Activated CD4-positive, alpha-beta T cell treated with anti-CD3 and anti-CD28 coated beads for 36 hours (primary cell): ENCODE data around the gene NME7. TPM values are rescaled to one million over a fixed set of nuclear protein-coding genes. Genes with fewer than 3 reads are reported as not detected.
A peak's percentile ranks its signal among the peaks of the same experiment; 100 is the strongest.
"Not testable (repeated sequence)": the region's sequence is repeated elsewhere in the genome, so short reads cannot be mapped to it uniquely, and the experiment has no call there.

Source experiments
- ATAC-seq: fragments of 200-7000 bp; cut with Tn5 transposase; one replicate; pipeline ENCODE4 v1.10.0; 2021; ENCODE audit warnings: mild to moderate bottlenecking, moderate library complexity
- CTCF ChIA-PET: fragments of 350-600 bp; sonication (Branson Sonifier 250); formaldehyde crosslinking; loops from one replicate; lab custom pipeline; 2021; ENCODE audit warnings: antibody characterized with exemption; lab: Charles Lee
- POLR2A ChIA-PET: fragments of 350-600 bp; sonication (Branson Sonifier 250); formaldehyde crosslinking; loops from one replicate; lab custom pipeline; 2021; ENCODE audit warnings: antibody characterized with exemption, inconsistent platforms; lab: Charles Lee
- DNase-seq: peaks from one replicate; pipeline ENCODE4 v3.0.0-alpha.2; 2020
- H3K27ac Mint-ChIP-seq: one replicate; pipeline ENCODE4 v1.8.0; 2021; ENCODE audit warnings: mixed read lengths
- H3K27me3 Mint-ChIP-seq: one replicate; pipeline ENCODE4 v1.8.0; 2021; ENCODE audit warnings: mixed read lengths
- H3K36me3 Mint-ChIP-seq: one replicate; pipeline ENCODE4 v1.8.0; 2021; ENCODE audit warnings: low read depth, mixed read lengths
- H3K4me1 Mint-ChIP-seq: one replicate; pipeline ENCODE4 v1.8.0; 2021; ENCODE audit warnings: mixed read lengths
- H3K4me3 Mint-ChIP-seq: one replicate; pipeline ENCODE4 v1.8.0; 2021; ENCODE audit warnings: mild to moderate bottlenecking, moderate library complexity, mixed read lengths
- H3K9me3 Mint-ChIP-seq: one replicate; pipeline ENCODE4 v1.8.0; 2021; ENCODE audit warnings: low read depth, mixed read lengths
- intact Hi-C, 2 experiments: fragments of 100-400 bp; cut with DNase I in 1 of 2; cut with micrococcal nuclease in 1 of 2; formaldehyde crosslinking; loops; one replicate each; pipeline versions ENCODE4 v1.14.2 to v1.15.1; 2022 to 2024; cut with DNase I, micrococcal nuclease
- total RNA-seq, 2 experiments: library from RNA; stranded (reverse); gene quantifications; one replicate each; pipeline ENCODE4 v1.2.3, GENCODE V29; 2021

NME7 gene
- total RNA-seq, 2 experiments from 2014 or later, result 11.6 to 15.3 TPM

GRCh38 chr1:169342096-169342495 lies 25.5 kb downstream of the NME7 start:
- H3K27me3 Mint-ChIP-seq, DNase-seq, POLR2A ChIA-PET, H3K27ac Mint-ChIP-seq, H3K36me3 Mint-ChIP-seq, H3K4me3 Mint-ChIP-seq, H3K9me3 Mint-ChIP-seq, CTCF ChIA-PET, ATAC-seq, intact Hi-C loops: not testable (repeated sequence)
- peaks cover 16% of the 10 kb centered on the region for H3K4me1 Mint-ChIP-seq

GRCh38 chr1:169340882-169341281 lies 26.7 kb downstream of the NME7 start:
- Mint-ChIP-seq H3K27ac (no peak overlapping the region), H3K4me1 (peaks cover 16% of the 10 kb centered on the region), H3K36me3 (peaks cover 10% of the 10 kb centered on the region), H3K4me3 (no peak overlapping the region), H3K27me3 (no peaks in the 10 kb centered on the region), H3K9me3 (peaks cover 12% of the 10 kb centered on the region)
- CTCF ChIA-PET, result no interaction called here
- POLR2A ChIA-PET, result interaction anchor here (0.6 kb wide), 1 partner anchor 453 kb away, joined by 3 read pairs; no protein-coding TSS in a partner anchor
- ATAC-seq (no peak), DNase-seq (no peak)
- intact Hi-C loops, result no loop called here

- DNase-seq, result no peak
- ATAC-seq, result no peak
- CTCF ChIA-PET, result interaction anchor here (1.0 to 1.9 kb wide), 3 partner anchors 13 to 736 kb away, joined by 3 to 6 read pairs (median 3); no protein-coding TSS in a partner anchor
- peaks cover 16% of the 10 kb centered on the region for H3K4me1 Mint-ChIP-seq
- intact Hi-C loops, result no loop called here
- H3K4me3 Mint-ChIP-seq, result no peak overlapping the region
- H3K27ac Mint-ChIP-seq, result no peak overlapping the region
- POLR2A ChIA-PET, result no interaction called here
- peaks cover 15% of the 10 kb centered on the region for H3K36me3 Mint-ChIP-seq
- H3K27me3 Mint-ChIP-seq, result no peaks in the 10 kb centered on the region
- peaks cover 17% of the 10 kb centered on the region for H3K9me3 Mint-ChIP-seq
Measured at GRCh38 chr1:169339773-169340172, 27.8 kb downstream of the NME7 start.

GRCh38 chr1:169338617-169339016 lies 29.0 kb downstream of the NME7 start:
- no peak overlapping the region for H3K27ac Mint-ChIP-seq
- ChIA-PET POLR2A (no interaction called here), CTCF (interaction anchor here (1.0 to 1.9 kb wide), 4 partner anchors 10 to 634 kb away, joined by 3 to 6 read pairs (median 3); no protein-coding TSS in a partner anchor)
- H3K9me3 Mint-ChIP-seq, result peaks cover 20% of the 10 kb centered on the region
- no peak for DNase-seq
- H3K4me3 Mint-ChIP-seq, result no peak overlapping the region
- intact Hi-C loops, result no loop called here
- no peak for ATAC-seq
- H3K36me3 Mint-ChIP-seq, result peaks cover 19% of the 10 kb centered on the region
- peaks cover 22% of the 10 kb centered on the region for H3K4me1 Mint-ChIP-seq
- no peaks in the 10 kb centered on the region for H3K27me3 Mint-ChIP-seq

- ATAC-seq, H3K27ac Mint-ChIP-seq, DNase-seq, H3K27me3 Mint-ChIP-seq, POLR2A ChIA-PET, H3K4me3 Mint-ChIP-seq, intact Hi-C loops: not testable (repeated sequence)
- CTCF ChIA-PET, result interaction anchor here (1.0 kb wide), 1 partner anchor 226 kb away, joined by 3 read pairs; no protein-coding TSS in a partner anchor
- Mint-ChIP-seq H3K9me3 (peaks cover 23% of the 10 kb centered on the region), H3K36me3 (peaks cover 19% of the 10 kb centered on the region), H3K4me1 (peaks cover 22% of the 10 kb centered on the region)
Measured at GRCh38 chr1:169336947-169337715, 30.5 kb downstream of the NME7 start.

- CTCF ChIA-PET, result interaction anchor here (0.7 kb wide), 1 partner anchor 52 kb away, joined by 3 read pairs; no protein-coding TSS in a partner anchor
- H3K9me3 Mint-ChIP-seq, result peaks cover 28% of the 10 kb centered on the region
- POLR2A ChIA-PET, H3K4me3 Mint-ChIP-seq, intact Hi-C loops, DNase-seq, ATAC-seq, H3K27ac Mint-ChIP-seq, H3K27me3 Mint-ChIP-seq: not testable (repeated sequence)
- H3K4me1 Mint-ChIP-seq, result peaks cover 11% of the 10 kb centered on the region
- peaks cover 24% of the 10 kb centered on the region for H3K36me3 Mint-ChIP-seq
Measured at GRCh38 chr1:169334727-169335126, 32.9 kb downstream of the NME7 start.

- POLR2A ChIA-PET, result no interaction called here
- CTCF ChIA-PET, result no interaction called here
- peaks cover 22% of the 10 kb centered on the region for H3K4me1 Mint-ChIP-seq
Measured at GRCh38 chr1:169330927-169331326, 36.7 kb downstream of the NME7 start.

GRCh38 chr1:169329383-169329782 lies 38.2 kb downstream of the NME7 start:
- peaks cover 19% of the 10 kb centered on the region for H3K9me3 Mint-ChIP-seq
- no peak overlapping the region for H3K27ac Mint-ChIP-seq
- H3K4me3 Mint-ChIP-seq, result no peak overlapping the region
- no peaks in the 10 kb centered on the region for H3K27me3 Mint-ChIP-seq
- intact Hi-C loops, result loop anchor here in 1 of 2 experiments (5.0 kb wide), 1 partner anchor 92 kb away; no protein-coding TSS in a partner anchor
- ChIA-PET POLR2A (no interaction called here), CTCF (interaction anchor here (1.2 kb wide), 1 partner anchor 19 kb away, joined by 3 read pairs; no protein-coding TSS in a partner anchor)
- H3K36me3 Mint-ChIP-seq, result peaks cover 18% of the 10 kb centered on the region
- H3K4me1 Mint-ChIP-seq, result peaks cover 17% of the 10 kb centered on the region
- ATAC-seq, result no peak
- no peak for DNase-seq

More at GRCh38 chr1:169330927-169331326, 36.7 kb downstream of the NME7 start:
- DNase-seq (no peak), ATAC-seq (no peak)
- no peak overlapping the region for H3K4me3 Mint-ChIP-seq
- peaks cover 26% of the 10 kb centered on the region for H3K9me3 Mint-ChIP-seq
- intact Hi-C loops, result no loop called here
- H3K27me3 Mint-ChIP-seq, result no peaks in the 10 kb centered on the region
- peaks cover 27% of the 10 kb centered on the region for H3K36me3 Mint-ChIP-seq
- no peak overlapping the region for H3K27ac Mint-ChIP-seq

GRCh38 chr1:169327875-169328274 lies 39.7 kb downstream of the NME7 start:
- Mint-ChIP-seq H3K4me3 (no peak overlapping the region), H3K27ac (no peak overlapping the region), H3K36me3 (peaks cover 18% of the 10 kb centered on the region), H3K9me3 (peaks cover 18% of the 10 kb centered on the region), H3K27me3 (no peaks in the 10 kb centered on the region), H3K4me1 (peaks cover 16% of the 10 kb centered on the region)
- ATAC-seq, result no peak
- intact Hi-C loops, result loop anchor here in 1 of 2 experiments (5.0 kb wide), 1 partner anchor 91 kb away; no protein-coding TSS in a partner anchor
- ChIA-PET POLR2A (no interaction called here), CTCF (interaction anchor here (1.5 kb wide), 1 partner anchor 11 kb away, joined by 6 read pairs; no protein-coding TSS in a partner anchor)
- no peak for DNase-seq

- intact Hi-C loops, result loop anchor here in 1 of 2 experiments (5.0 kb wide), 1 partner anchor 90 kb away; no protein-coding TSS in a partner anchor
Measured at GRCh38 chr1:169326956-169327268, 40.7 kb downstream of the NME7 start.

GRCh38 chr1:169326261-169326955 lies 41.2 kb downstream of the NME7 start:
- DNase-seq (no peak), ATAC-seq (peak; percentile 25)
- Mint-ChIP-seq H3K4me3 (no peak overlapping the region), H3K4me1 (peaks cover 24% of the 10 kb centered on the region), H3K9me3 (peaks cover 15% of the 10 kb centered on the region), H3K27me3 (no peaks in the 10 kb centered on the region), H3K36me3 (peaks cover 20% of the 10 kb centered on the region), H3K27ac (no peak overlapping the region)
- CTCF ChIA-PET, result interaction anchor here (0.7 to 2.0 kb wide), 6 partner anchors 12 to 340 kb away, joined by 3 to 6 read pairs (median 3); no protein-coding TSS in a partner anchor
- intact Hi-C loops, result loop anchor here in 1 of 2 experiments (5.0 kb wide), 1 partner anchor 89 kb away; no protein-coding TSS in a partner anchor
- POLR2A ChIA-PET, result no interaction called here

More at GRCh38 chr1:169326956-169327268, 40.7 kb downstream of the NME7 start:
- no peaks in the 10 kb centered on the region for H3K27me3 Mint-ChIP-seq
- peaks cover 20% of the 10 kb centered on the region for H3K36me3 Mint-ChIP-seq
- DNase-seq (no peak), ATAC-seq (peak; percentile 96)
- H3K4me3 Mint-ChIP-seq, result no peak overlapping the region
- ChIA-PET POLR2A (no interaction called here), CTCF (interaction anchor here (0.7 to 2.0 kb wide), 6 partner anchors 12 to 340 kb away, joined by 3 to 6 read pairs (median 3); no protein-coding TSS in a partner anchor)
- H3K27ac Mint-ChIP-seq, result no peak overlapping the region
- H3K4me1 Mint-ChIP-seq, result peaks cover 19% of the 10 kb centered on the region
- H3K9me3 Mint-ChIP-seq, result peaks cover 15% of the 10 kb centered on the region
